ENCODE measurements around the gene C22orf39.

DNA sequence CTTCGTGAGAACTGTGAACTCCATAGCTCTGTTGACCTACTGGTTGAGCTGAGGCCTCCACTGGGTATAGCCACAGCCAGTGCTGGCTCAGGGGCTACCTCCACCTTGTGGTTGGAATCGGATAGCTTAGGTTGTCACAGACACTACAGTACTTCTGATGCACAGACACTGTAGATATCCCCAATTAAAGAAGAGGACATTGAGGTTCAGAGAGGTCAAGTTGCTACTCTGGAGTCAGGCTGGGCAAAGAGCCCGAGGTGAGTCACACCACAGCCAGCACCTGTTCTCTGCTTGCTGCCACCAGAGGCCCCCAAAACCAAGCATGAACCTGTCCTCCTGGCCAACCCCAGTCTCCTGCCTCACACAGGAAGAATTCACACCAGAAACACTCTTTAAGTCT, 26.1 kb upstream of the C22orf39 start:
- TF ChIP-seq, protein P1, sequence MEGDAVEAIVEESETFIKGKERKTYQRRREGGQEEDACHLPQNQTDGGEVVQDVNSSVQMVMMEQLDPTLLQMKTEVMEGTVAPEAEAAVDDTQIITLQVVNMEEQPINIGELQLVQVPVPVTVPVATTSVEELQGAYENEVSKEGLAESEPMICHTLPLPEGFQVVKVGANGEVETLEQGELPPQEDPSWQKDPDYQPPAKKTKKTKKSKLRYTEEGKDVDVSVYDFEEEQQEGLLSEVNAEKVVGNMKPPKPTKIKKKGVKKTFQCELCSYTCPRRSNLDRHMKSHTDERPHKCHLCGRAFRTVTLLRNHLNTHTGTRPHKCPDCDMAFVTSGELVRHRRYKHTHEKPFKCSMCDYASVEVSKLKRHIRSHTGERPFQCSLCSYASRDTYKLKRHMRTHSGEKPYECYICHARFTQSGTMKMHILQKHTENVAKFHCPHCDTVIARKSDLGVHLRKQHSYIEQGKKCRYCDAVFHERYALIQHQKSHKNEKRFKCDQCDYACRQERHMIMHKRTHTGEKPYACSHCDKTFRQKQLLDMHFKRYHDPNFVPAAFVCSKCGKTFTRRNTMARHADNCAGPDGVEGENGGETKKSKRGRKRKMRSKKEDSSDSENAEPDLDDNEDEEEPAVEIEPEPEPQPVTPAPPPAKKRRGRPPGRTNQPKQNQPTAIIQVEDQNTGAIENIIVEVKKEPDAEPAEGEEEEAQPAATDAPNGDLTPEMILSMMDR (conservative IDR thresholded peaks at IDR 0.05 in 1 of 2, IDR thresholded peaks at IDR 0.05 in 1 of 2; ENCODE audit: low read depth in 1 of 2, low read length in 2 of 2) = peak in 1 of 2 donors; percentile 4
- TF ChIP-seq EZH2 (IDR thresholded peaks at IDR 0.05; ENCODE audit: low read length, missing control alignments) = no peak
